Esophagus squamous epithelium (tissue), 5 donors: Measurements from ENCODE around the gene RPL12. TPM values are rescaled to one million over a fixed set of nuclear protein-coding genes. Genes with fewer than 3 reads are reported as not detected.

Experiments
- DNase-seq: peaks from one replicate; lab custom pipeline; 2025; lab: John Stamatoyannopoulos, UW
- H3K27ac ChIP-seq, 4 donors: fragments of 200-600 bp; sonication (generic); one replicate each; pipeline ENCODE4 v1.5.1; 2016 to 2019; ENCODE audit warnings: mild to moderate bottlenecking in 1 of 4
- H3K27me3 ChIP-seq, 4 donors: fragments of 200-600 bp; sonication (generic); 1 replicate in 3 of 4; 2 replicates in 1 of 4; pipeline versions ENCODE4 v1.5.1 to v1.6.0; 2017 to 2021; ENCODE audit warnings: antibody characterized with exemption in 1 of 4
- H3K36me3 ChIP-seq, 3 donors: fragments of 200-600 bp; sonication (generic); one replicate each; pipeline ENCODE4 v1.5.1; 2016 to 2019
- H3K4me1 ChIP-seq, 3 donors: fragments of 200-600 bp; sonication (generic); one replicate each; pipeline ENCODE4 v1.5.1; 2017 to 2019
- H3K4me3 ChIP-seq, 4 donors: fragments of 200-600 bp; sonication (generic); 1 replicate in 3 of 4; 2 replicates in 1 of 4; pipeline ENCODE4 v1.5.1; 2016 to 2019; ENCODE audit warnings: mild to moderate bottlenecking in 2 of 4, moderate library complexity in 1 of 4
- H3K9me3 ChIP-seq, 3 donors: fragments of 200-600 bp; sonication (generic); one replicate each; pipeline ENCODE4 v1.5.1; 2016 to 2019
- POLR2A ChIP-seq, 4 donors: fragments of 450-650 bp; IDR thresholded peaks; one replicate each; pipeline ENCODE4 v1.6.1; 2017; ENCODE audit warnings: antibody characterized with exemption in 4 of 4, mild to moderate bottlenecking in 4 of 4, moderate library complexity in 3 of 4
- WGBS, 2 donors: methylation state at CpG; one replicate each; pipeline ENCODE4 v1.1.5; 2018; 5-methylcytosine and 5-hydroxymethylcytosine counted together
- intact Hi-C: fragments of 100-400 bp; cut with DNase I; formaldehyde crosslinking; loops from one replicate; pipeline ENCODE4 v1.15.0; 2022
- total RNA-seq, 4 donors: library from RNA; depleted of rRNA; stranded (reverse); fragments of >200 nt; gene quantifications; one replicate each; pipeline ENCODE4 v1.1.0, GENCODE V29; 2016
- TF ChIP-seq, protein P1 (sequence below), 6 experiments: fragments of 450-650 bp in 4 of 6; fragments of 200-600 bp in 2 of 6; sonication (generic) in 2 of 6; IDR thresholded peaks; one replicate each; pipeline ENCODE4 v1.5.1; 2016 to 2019; ENCODE audit warnings: antibody characterized with exemption in 6 of 6, mild to moderate bottlenecking in 4 of 6, moderate library complexity in 4 of 6
- donor health status: DM: yes; HTN: yes; CAD: no.

The RPL12 gene
- total RNA-seq, 4 donors from 2014 or later, result 1,192 to 3,474 (median 2,165) TPM

DNA sequence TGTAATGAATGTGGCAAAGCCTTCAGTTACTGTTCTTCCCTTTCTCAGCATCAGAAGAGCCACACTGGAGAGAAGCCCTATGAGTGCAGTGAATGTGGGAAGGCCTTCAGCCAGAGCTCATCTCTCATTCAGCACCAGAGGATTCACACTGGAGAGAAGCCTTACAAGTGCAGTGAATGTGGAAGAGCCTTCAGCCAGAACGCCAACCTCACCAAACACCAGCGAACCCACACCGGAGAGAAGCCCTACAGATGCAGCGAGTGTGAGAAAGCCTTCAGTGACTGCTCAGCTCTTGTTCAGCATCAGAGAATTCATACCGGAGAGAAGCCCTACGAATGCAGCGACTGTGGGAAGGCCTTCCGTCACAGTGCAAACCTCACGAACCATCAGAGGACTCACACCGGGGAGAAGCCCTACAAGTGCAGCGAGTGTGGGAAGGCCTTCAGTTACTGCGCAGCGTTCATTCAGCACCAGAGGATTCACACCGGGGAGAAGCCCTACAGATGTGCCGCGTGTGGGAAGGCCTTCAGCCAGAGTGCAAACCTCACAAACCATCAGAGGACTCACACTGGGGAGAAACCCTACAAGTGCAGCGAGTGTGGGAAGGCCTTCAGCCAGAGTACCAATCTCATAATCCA lies 6.8 kb downstream of the RPL12 start:
- WGBS, 2 donors, result 94 to 96% methylated on average over 5 to 16 of the region's 17 CpGs
- H3K27me3 ChIP-seq, result no peaks in the 10 kb centered on the region
- peak overlapping the region in 2 of 4 donors; percentile 21 to 48 for H3K27ac ChIP-seq
- H3K36me3 ChIP-seq, result peaks cover 33 to 98% (median 57%) of the 10 kb centered on the region in 3 donors
- TF ChIP-seq POLR2A (IDR thresholded peaks at IDR 0.05), result no peak
- TF ChIP-seq, protein P1, sequence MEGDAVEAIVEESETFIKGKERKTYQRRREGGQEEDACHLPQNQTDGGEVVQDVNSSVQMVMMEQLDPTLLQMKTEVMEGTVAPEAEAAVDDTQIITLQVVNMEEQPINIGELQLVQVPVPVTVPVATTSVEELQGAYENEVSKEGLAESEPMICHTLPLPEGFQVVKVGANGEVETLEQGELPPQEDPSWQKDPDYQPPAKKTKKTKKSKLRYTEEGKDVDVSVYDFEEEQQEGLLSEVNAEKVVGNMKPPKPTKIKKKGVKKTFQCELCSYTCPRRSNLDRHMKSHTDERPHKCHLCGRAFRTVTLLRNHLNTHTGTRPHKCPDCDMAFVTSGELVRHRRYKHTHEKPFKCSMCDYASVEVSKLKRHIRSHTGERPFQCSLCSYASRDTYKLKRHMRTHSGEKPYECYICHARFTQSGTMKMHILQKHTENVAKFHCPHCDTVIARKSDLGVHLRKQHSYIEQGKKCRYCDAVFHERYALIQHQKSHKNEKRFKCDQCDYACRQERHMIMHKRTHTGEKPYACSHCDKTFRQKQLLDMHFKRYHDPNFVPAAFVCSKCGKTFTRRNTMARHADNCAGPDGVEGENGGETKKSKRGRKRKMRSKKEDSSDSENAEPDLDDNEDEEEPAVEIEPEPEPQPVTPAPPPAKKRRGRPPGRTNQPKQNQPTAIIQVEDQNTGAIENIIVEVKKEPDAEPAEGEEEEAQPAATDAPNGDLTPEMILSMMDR (IDR thresholded peaks at IDR 0.05), result no peak
- intact Hi-C loops, result no loop called here
- no peaks in the 10 kb centered on the region for H3K9me3 ChIP-seq
- no peak overlapping the region for H3K4me3 ChIP-seq
- DNase-seq, result no peak
- peaks cover 0 to 54% (median 16%) of the 10 kb centered on the region in 3 donors for H3K4me1 ChIP-seq

DNA sequence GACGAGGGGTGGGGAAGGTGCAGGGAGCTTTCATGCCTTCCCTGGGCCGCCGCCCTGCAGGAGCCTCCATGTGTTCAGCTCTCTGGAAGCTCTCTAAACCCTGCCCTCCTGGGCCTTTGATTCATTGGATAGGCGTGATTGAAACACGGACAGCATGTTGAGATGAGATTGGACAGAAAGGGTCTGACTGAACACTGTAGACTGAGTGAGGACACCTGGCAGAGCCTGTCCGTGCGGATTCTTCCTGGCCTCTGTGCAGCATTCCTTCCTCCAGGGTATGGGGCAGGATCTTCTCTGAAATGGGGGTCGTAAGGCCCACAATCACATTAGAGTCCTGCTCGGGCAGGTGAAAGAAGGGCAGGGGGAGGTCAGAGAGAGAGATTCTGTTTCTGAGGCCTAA lies 12.8 kb downstream of the RPL12 start:
- Histone ChIP-seq H3K36me3 (peaks cover 37 to 100% (median 53%) of the 10 kb centered on the region in 3 donors), H3K27me3 (no peaks in the 10 kb centered on the region), H3K9me3 (no peaks in the 10 kb centered on the region), H3K27ac (no peak overlapping the region), H3K4me3 (no peak overlapping the region), H3K4me1 (no peaks in the 10 kb centered on the region)
- 87 to 91% methylated on average over 4 to 6 of the region's 9 CpGs for WGBS, 2 donors
- no peak for DNase-seq
- intact Hi-C loops, result no loop called here
- TF ChIP-seq POLR2A (IDR thresholded peaks at IDR 0.05), result no peak
- TF ChIP-seq, protein P1 (IDR thresholded peaks at IDR 0.05), result no peak

DNA sequence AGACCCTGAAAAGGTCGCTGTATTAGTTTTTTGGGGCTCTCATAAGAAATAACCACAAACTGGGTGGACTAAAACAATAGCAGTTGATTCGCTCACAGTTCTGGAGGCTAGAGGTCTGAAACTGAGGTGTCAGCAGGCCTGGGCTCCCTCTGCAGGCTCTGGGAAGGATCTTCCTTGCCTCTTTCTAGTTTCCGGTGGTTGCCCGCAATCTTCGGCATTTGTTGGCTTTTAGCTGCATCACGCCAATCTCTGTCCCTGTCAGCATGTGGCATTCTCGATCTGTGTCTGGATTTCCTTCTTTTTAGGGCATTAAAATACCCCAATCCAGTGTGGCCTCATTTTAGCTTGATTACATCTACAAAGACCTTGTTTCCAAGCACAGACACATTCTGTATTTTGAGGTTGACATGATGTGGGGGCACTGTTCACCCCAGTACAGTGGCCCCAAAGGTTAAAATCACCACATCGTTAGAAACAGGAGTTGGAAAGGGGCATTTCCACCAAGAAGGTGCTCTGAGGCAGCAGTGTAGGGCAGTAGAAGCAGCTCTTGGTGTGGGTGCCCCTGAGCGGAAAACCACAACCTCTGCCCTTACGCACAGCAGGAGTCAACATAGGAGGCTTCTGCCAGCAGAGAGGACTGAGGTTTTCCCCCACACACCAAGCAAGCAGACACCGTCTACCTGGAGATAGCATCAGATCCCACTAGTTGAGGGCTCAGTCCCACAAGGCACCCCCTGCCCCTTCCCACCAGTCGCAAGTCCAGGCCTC lies 13.5 kb downstream of the RPL12 start:
- Histone ChIP-seq H3K36me3 (peaks cover 37 to 99% (median 56%) of the 10 kb centered on the region in 3 donors), H3K27me3 (no peaks in the 10 kb centered on the region), H3K4me1 (no peaks in the 10 kb centered on the region), H3K27ac (no peak overlapping the region), H3K9me3 (no peaks in the 10 kb centered on the region), H3K4me3 (no peak overlapping the region)
- TF ChIP-seq, protein P1 (IDR thresholded peaks at IDR 0.05), result peak in 1 of 6 experiments; percentile 17
- TF ChIP-seq POLR2A (IDR thresholded peaks at IDR 0.05), result no peak
- intact Hi-C loops, result no loop called here
- DNase-seq, result no peak
- 87 to 91% methylated on average over 7 to 11 of the region's 12 CpGs for WGBS, 2 donors

DNA sequence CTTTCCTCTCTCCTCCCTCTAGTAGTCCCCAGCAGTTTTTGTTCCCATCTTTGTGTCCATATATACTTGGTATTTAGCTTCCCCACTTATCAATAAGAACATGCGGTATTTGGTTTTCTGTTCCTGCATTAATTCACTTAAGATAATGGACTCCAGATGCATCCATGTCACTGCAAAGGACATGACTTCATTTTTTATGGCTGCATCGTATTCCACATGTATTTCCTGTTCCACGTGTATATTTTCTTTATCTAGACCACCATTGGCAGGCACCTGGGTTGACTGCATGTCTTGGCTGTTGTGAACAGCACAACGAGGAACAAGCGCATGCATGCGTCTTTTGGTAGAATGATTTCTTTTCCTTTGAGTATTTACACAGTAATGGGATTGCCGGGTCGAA lies 20.8 kb downstream of the RPL12 start:
- no peak for DNase-seq
- H3K4me1 ChIP-seq, result peaks cover 4 to 26% (median 7%) of the 10 kb centered on the region in 3 donors
- WGBS, 2 donors, result 92 to 97% methylated on average over 8 of the region's 8 CpGs
- TF ChIP-seq, protein P1 (IDR thresholded peaks at IDR 0.05), result no peak
- no peak for TF ChIP-seq POLR2A (IDR thresholded peaks at IDR 0.05)
- intact Hi-C loops, result no loop called here
- H3K27ac ChIP-seq, result no peak overlapping the region
- H3K4me3 ChIP-seq, result no peak overlapping the region
- H3K36me3 ChIP-seq, result peaks cover 15 to 71% (median 17%) of the 10 kb centered on the region in 3 donors
- no peaks in the 10 kb centered on the region for H3K27me3 ChIP-seq
- H3K9me3 ChIP-seq, result no peaks in the 10 kb centered on the region

DNA sequence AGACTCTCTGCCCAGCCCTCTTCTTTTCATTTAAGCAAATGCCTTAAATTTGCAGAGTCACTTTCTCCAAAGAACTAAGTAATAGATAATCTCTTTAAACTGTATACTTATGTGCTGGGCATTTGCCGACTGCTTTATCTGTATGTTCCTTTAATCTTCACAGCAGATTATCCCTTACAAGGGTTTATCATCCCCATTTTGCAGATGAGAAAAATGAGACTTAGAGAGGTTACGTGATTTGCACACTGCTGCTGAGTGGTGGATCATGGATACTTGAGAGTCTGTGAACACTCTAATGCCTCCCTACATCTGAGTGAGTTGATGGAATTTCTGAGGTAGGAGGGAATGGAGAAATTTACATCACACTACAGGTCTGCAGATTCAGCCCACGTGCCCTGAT lies 22.9 kb downstream of the RPL12 start:
- Histone ChIP-seq H3K4me1 (peaks cover 11 to 37% (median 13%) of the 10 kb centered on the region in 3 donors), H3K27ac (no peak overlapping the region), H3K27me3 (no peaks in the 10 kb centered on the region), H3K4me3 (no peak overlapping the region), H3K9me3 (no peaks in the 10 kb centered on the region), H3K36me3 (peaks cover 0 to 50% (median 7%) of the 10 kb centered on the region in 3 donors)
- intact Hi-C loops, result no loop called here
- WGBS, 2 donors, result 89 to 94% methylated on average over 3 of the region's 3 CpGs
- no peak for DNase-seq
- no peak for TF ChIP-seq POLR2A (IDR thresholded peaks at IDR 0.05)
- TF ChIP-seq, protein P1 (IDR thresholded peaks at IDR 0.05), result no peak
